GM19468 (cell line): Measurements from ENCODE around the gene AKT3.
"Not testable (repeated sequence)": the region's sequence is repeated elsewhere in the genome, so short reads cannot be mapped to it uniquely, and the experiment has no call there.

Source experiments
- ATAC-seq: cut with Tn5 transposase; IDR thresholded peaks from one replicate; pipeline ENCODE4 v1.9.1; 2021; ENCODE audit warnings: mild to moderate bottlenecking, moderate library complexity, moderate number of reproducible peaks; ENCODE audit not compliant: unreplicated experiment; ENCODE audit errors: extremely low read depth

Gene AKT3

DNA sequence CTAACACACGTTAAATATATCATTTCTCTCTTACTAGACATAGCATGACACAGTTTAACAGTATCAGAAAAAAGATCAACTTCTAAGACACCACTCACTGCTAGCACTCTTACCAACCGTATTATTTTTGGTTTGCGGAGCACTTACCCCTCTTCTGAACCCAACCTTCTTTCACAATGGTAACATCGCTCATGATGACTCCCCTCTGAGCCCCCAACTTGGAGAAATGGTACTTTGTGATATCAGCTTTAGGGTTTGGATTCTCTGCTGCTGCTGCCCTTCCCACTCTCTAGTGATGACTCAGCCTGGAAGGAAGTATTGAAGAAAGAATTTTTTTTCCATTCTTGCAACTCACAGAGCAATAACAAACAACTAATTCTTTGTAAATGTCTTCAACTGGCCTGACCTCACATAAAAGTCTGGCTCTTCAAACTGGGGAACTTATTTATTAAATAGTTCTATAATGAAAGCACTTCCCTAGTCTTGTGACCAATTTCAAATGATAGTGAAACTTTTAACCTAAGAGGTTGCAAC, 7.0 kb downstream of the AKT3 start:
- ATAC-seq: no peak

- ATAC-seq: no peak
These were observed 7.9 kb downstream of the AKT3 start for GRCh38 chr1:243842161-243842560.

- no peak for ATAC-seq
These were observed 8.5 kb downstream of the AKT3 start for GRCh38 chr1:243841507-243841906.

- ATAC-seq: no peak
These were observed 12.0 kb downstream of the AKT3 start for GRCh38 chr1:243837907-243838535.

GRCh38 chr1:243834130-243834529, 15.9 kb downstream of the AKT3 start:
- no peak for ATAC-seq

- ATAC-seq: no peak
These were observed 18.6 kb downstream of the AKT3 start for GRCh38 chr1:243831463-243831862.

DNA sequence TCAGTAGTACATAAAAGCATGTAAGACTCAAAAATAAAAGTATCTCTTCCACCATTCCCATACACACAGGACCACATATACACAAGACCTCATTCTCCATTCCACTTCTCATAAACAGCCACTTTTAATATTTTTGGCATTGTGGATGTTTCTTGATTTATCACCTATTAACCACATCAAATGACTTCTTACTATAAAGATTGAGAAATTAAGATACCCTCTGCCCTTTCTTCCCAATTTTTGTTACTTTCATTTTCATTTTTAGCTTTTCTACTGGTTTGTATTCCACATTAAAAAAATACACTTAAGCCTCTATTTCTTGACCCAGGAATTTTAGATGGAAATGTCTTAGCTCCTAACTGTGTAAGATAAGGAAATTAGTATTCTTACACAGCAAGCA, 22.8 kb downstream of the AKT3 start:
- no peak for ATAC-seq

DNA sequence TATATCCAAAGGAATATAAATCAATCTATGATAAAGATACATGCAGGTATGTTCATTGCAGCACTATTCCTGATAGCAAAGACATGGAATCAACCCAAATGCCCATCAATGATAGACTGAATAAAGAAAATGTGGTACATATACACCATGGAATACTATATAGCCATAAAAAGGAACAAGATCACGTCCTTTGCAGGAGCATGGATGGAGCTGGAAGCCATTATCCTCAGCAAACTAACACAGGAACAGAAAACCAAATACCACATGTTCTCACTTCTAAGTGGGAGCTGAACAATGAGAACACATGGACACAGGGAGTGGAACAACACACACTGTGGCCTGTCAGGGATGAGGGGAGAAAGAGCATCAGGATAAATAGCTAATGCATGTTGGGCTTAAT, 25.1 kb downstream of the AKT3 start:
- ATAC-seq: not testable (repeated sequence)

GRCh38 chr1:243821177-243821680, 28.8 kb downstream of the AKT3 start:
- no peak for ATAC-seq

DNA sequence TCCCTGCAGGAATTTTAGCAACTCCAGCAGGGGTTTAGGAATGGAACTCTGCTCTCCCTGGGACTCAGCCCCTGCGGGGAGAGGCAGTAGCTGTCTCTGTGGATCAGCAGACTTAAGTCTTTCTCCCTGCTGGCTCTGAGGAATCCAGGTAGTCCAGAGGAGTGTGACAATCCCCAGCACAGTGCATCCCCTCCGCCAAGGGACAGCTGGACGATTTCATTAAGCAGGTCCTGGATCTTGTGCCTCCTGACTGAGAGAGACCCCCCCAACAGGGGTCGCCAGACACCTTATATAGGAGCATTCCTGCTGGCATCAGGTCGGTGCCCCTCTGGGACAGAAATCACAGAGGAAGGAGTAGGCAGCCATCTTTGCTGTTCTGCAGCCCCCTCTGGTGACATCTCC, 30.6 kb downstream of the AKT3 start:
- ATAC-seq: no peak

DNA sequence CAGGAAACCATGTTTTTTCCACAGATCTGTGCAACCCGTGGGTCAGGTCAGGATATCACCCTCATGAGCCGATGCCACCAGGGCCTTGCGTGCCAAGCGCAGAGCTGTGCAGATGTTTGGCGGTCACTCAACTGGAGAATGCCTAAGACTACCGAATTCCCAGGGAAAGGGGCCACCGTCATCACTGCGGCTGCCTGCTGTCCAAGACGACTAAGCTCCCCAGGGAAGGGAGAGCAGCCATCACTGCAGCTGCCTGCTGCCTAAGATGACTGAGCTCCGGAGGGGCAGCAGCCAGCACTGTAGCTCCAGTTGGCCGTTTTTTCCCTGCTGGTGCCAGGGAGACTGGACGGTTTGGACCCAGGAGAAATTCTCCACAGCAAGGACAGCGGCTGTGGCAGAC, 31.1 kb downstream of the AKT3 start:
- no peak for ATAC-seq

DNA sequence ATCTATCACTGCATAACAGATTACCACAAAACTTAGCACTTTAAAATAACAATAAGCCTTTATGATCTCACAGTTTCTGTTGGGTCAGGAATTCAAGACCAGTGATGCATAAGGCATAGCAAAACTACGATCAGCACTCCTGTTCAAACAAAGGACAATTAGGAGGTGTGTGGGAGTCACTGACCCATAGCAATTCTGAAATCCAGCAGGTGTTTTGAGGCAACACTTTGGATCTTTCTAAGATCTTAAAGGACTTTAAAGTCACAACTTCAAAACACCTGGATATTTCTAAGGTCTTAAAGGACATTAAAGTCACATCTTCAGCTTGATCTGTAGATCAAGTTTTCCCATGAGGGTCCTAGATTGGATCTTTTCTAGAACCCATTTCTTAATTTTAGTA, 35.3 kb downstream of the AKT3 start:
- ATAC-seq: no peak

DNA sequence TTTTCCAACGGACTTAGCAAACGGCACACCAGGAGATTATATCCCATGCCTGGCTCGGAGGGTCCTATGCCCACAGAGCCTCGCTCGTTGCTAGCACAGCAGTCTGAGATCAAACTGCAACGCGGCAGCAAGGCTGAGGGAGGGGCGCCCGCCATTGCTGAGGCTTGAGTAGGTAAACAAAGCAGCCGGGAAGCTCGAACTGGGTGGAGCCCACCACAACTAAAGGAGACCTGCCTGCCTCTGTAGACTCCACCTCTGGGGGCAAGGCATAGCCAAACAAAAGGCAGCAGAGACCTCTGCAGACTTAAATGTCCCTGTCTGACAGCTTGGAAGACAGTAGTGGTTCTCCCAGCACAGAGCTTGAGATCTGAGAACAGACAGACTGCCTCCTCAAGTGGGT, 42.7 kb downstream of the AKT3 start:
- ATAC-seq: not testable (repeated sequence)

- ATAC-seq: no peak
These were observed 43.7 kb downstream of the AKT3 start for GRCh38 chr1:243806310-243806709.

- ATAC-seq: no peak
These were observed 47.3 kb downstream of the AKT3 start for GRCh38 chr1:243802736-243803135.

DNA sequence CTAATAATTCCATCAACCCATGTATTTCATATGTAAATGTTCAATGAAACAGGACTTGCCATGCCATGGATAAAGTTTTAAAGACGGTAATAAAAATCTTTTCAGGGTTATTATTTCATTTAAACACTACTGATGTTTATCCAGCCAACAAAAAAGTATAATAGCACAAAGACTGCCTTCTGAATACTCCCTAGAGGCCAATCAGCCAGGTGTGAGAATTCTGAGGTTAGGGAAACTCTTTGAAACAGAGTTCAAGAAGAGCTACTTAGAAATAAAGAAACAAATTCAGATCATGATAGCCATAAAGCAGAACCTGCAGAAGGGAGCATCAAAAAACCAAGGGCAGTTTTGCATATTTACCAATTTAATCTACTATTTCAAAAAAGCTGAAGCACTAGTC, 48.7 kb downstream of the AKT3 start:
- ATAC-seq: no peak

GRCh38 chr1:243799908-243800307, 50.1 kb downstream of the AKT3 start:
- ATAC-seq: no peak

DNA sequence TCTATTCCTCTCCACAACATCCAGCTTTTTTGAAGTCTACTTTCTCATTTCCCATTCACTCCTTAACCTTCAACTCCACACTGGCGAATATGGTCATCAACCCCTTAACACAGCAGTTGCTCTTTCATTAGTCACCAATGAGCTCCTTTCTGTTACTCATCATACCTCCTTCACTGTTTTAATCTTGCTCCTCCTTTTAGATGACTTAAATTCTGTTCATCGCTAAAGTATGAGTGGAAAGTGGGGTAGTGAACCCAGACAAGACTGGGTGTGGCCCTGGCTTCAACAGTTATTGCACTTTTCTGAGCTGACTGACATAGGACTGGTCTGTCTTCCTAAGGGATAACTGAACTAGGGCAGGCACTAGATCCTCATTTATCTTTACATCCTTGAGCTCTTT, 51.3 kb downstream of the AKT3 start:
- ATAC-seq: no peak

- no peak for ATAC-seq
These were observed 54.0 kb downstream of the AKT3 start for GRCh38 chr1:243796016-243796415.

GRCh38 chr1:243793298-243793697, 56.7 kb downstream of the AKT3 start:
- ATAC-seq: no peak

GRCh38 chr1:243792891-243793290, 57.2 kb downstream of the AKT3 start:
- ATAC-seq: no peak

DNA sequence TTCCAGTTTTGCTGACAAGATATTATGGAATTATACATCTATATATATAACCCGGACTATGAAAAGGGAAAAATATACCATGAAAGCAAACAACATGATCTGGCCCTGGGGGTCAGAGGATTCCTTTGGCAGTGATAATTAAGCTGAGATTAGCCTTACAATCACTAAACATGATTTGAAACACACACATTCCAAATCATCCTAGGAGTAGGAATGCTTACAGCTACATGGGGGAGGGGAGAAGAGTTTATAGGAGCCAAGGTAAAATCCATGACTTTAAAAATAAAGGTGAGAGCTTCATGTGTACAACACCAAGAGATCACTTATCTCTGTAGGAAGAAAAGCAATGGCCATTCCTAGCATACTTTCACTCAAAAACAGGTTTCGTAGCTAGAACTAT, 57.6 kb downstream of the AKT3 start:
- no peak for ATAC-seq
